ENCODE measurements around the gene ATF7.

Gene ATF7

DNA sequence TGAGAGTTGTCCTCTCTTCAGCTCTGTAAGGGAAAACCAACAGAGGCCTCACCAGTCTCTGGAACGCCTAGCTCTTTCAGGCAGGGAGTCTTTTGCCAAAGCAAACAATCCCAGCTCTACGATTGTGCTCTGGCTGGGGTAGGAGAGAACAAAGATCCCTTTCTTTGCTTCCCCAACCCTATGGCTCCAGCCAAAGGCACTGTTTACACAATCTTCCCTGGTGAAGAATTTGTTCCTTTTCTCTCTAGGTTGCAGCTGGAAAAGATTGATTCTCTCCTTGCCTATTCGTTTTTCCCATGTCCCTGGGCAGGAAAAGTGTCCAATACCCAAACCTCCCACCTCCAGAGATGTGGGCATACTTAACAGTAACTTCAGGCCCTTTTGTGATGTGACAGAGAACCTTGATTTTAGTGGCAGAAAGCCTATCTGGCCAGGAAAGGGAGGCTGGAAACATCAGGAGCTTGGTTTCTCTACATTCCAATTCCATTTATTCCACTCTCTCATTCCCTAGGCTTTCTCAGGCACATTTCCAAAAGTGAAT lies 32.9 kb upstream of the ATF7 start:
- POLR2A ChIA-PET: interaction anchor here (0.6 to 2.0 kb wide), 4 partner anchors 8 to 630 kb away, joined by 4 to 10 read pairs (median 4); partner anchors contain the start of gene ATP5MC2
- peak overlapping the region; percentile 92 for H3K27ac ChIP-seq (ENCODE audit: extremely low read depth, low read depth, low read length)
- H3K9me3 ChIP-seq (ENCODE audit: control insufficient read depth, insufficient read depth, low read depth, low read length): no peaks in the 10 kb centered on the region
- peaks cover 20% of the 10 kb centered on the region for H3K4me1 ChIP-seq (ENCODE audit: control insufficient read depth, insufficient read depth, low read length)
- H3K36me3 ChIP-seq (ENCODE audit: control insufficient read depth in 2 of 2, insufficient read depth in 1 of 2, low read length in 2 of 2): peaks cover 8 to 10% of the 10 kb centered on the region in 2 experiments; a peak in 2 of 3 replicates
- H3K4me3 ChIP-seq (ENCODE audit: low read depth, low read length): no peak overlapping the region
- CTCF ChIA-PET: interaction anchor here (0.7 to 0.8 kb wide), 2 partner anchors 36 to 88 kb away, joined by 3 read pairs; no protein-coding TSS in a partner anchor
- TF ChIP-seq ZFP69B (tag by site-specific recombination; IDR thresholded peaks at IDR 0.05) (no peak), ZNF501 (tag by site-specific recombination; IDR thresholded peaks at IDR 0.05) (no peak), ZBTB20 (tag by site-specific recombination; IDR thresholded peaks at IDR 0.05) (0 out of 2 replicates have a peak, but pooled peaks have one; percentile 28), ZNF335 (tag by site-specific recombination; conservative IDR thresholded peaks at IDR 0.05) (peak; percentile 35; the same call in 1 of the 2 replicates), ZNF16 (tag by site-specific recombination; IDR thresholded peaks at IDR 0.05; ENCODE audit: low read depth) (no peak), ZBTB17 (tag by site-specific recombination; IDR thresholded peaks at IDR 0.05) (peak; percentile 95), ZNF560 (tag by site-specific recombination; IDR thresholded peaks at IDR 0.05; ENCODE audit: borderline replicate concordance) (no peak), ZNF776 (tag by site-specific recombination; IDR thresholded peaks at IDR 0.05; ENCODE audit: borderline replicate concordance) (no peak), ZSCAN30 (tag by site-specific recombination; IDR thresholded peaks at IDR 0.05) (0 out of 2 replicates have a peak, but pooled peaks have one; percentile 23), ZNF133 (tag by site-specific recombination; IDR thresholded peaks at IDR 0.05) (no peak), HOXD13 (CRISPR knock-in tag; IDR thresholded peaks at IDR 0.05; ENCODE audit: borderline replicate concordance) (no peak), PRDM1 (tag by site-specific recombination; IDR thresholded peaks at IDR 0.05) (peak; percentile 87), ZNF132 (tag by site-specific recombination; IDR thresholded peaks at IDR 0.05; ENCODE audit: borderline replicate concordance) (no peak), ZNF354C (tag by site-specific recombination; IDR thresholded peaks at IDR 0.05; ENCODE audit: borderline replicate concordance, low read depth) (no peak), ZNF600 (tag by site-specific recombination; IDR thresholded peaks at IDR 0.05) (peak; percentile 76), MZF1 (tag by site-specific recombination; IDR thresholded peaks at IDR 0.05; ENCODE audit: borderline replicate concordance) (peak; percentile 95), ZNF624 (tag by site-specific recombination; IDR thresholded peaks at IDR 0.05) (no peak), SETDB1 (IDR thresholded peaks at IDR 0.05; ENCODE audit: insufficient read length, low read length) (no peak), ZBTB48 (tag by site-specific recombination; IDR thresholded peaks at IDR 0.05) (peak; percentile 87), IKZF3 (tag by site-specific recombination; IDR thresholded peaks at IDR 0.05) (peak; percentile 35; the same call in 1 of the 2 replicates), ZNF623 (tag by site-specific recombination; IDR thresholded peaks at IDR 0.05) (no peak)
- TF ChIP-seq, protein P1, sequence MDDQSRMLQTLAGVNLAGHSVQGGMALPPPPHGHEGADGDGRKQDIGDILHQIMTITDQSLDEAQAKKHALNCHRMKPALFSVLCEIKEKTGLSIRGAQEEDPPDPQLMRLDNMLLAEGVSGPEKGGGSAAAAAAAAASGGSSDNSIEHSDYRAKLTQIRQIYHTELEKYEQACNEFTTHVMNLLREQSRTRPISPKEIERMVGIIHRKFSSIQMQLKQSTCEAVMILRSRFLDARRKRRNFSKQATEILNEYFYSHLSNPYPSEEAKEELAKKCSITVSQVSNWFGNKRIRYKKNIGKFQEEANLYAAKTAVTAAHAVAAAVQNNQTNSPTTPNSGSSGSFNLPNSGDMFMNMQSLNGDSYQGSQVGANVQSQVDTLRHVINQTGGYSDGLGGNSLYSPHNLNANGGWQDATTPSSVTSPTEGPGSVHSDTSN (CRISPR knock-in tag; IDR thresholded peaks at IDR 0.05): no peak
- TF ChIP-seq, protein P2, sequence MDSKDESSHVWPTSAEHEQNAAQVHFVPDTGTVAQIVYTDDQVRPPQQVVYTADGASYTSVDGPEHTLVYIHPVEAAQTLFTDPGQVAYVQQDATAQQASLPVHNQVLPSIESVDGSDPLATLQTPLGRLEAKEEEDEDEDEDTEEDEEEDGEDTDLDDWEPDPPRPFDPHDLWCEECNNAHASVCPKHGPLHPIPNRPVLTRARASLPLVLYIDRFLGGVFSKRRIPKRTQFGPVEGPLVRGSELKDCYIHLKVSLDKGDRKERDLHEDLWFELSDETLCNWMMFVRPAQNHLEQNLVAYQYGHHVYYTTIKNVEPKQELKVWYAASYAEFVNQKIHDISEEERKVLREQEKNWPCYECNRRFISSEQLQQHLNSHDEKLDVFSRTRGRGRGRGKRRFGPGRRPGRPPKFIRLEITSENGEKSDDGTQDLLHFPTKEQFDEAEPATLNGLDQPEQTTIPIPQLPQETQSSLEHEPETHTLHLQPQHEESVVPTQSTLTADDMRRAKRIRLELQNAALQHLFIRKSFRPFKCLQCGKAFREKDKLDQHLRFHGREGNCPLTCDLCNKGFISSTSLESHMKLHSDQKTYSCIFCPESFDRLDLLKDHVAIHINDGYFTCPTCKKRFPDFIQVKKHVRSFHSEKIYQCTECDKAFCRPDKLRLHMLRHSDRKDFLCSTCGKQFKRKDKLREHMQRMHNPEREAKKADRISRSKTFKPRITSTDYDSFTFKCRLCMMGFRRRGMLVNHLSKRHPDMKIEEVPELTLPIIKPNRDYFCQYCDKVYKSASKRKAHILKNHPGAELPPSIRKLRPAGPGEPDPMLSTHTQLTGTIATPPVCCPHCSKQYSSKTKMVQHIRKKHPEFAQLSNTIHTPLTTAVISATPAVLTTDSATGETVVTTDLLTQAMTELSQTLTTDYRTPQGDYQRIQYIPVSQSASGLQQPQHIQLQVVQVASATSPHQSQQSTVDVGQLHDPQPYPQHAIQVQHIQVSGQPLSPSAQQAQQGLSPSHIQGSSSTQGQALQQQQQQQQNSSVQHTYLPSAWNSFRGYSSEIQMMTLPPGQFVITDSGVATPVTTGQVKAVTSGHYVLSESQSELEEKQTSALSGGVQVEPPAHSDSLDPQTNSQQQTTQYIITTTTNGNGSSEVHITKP (tag by site-specific recombination; IDR thresholded peaks at IDR 0.05): peak; percentile 73
- TF ChIP-seq, protein P3, sequence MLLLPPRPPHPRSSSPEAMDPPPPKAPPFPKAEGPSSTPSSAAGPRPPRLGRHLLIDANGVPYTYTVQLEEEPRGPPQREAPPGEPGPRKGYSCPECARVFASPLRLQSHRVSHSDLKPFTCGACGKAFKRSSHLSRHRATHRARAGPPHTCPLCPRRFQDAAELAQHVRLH (tag by site-specific recombination; IDR thresholded peaks at IDR 0.05): 0 out of 2 replicates have a peak, but pooled peaks have one; percentile 26
- TF ChIP-seq, protein P4, sequence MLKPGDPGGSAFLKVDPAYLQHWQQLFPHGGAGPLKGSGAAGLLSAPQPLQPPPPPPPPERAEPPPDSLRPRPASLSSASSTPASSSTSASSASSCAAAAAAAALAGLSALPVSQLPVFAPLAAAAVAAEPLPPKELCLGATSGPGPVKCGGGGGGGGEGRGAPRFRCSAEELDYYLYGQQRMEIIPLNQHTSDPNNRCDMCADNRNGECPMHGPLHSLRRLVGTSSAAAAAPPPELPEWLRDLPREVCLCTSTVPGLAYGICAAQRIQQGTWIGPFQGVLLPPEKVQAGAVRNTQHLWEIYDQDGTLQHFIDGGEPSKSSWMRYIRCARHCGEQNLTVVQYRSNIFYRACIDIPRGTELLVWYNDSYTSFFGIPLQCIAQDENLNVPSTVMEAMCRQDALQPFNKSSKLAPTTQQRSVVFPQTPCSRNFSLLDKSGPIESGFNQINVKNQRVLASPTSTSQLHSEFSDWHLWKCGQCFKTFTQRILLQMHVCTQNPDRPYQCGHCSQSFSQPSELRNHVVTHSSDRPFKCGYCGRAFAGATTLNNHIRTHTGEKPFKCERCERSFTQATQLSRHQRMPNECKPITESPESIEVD (tag by site-specific recombination; IDR thresholded peaks at IDR 0.05): peak; percentile 72

All from HEK293 (cell line).